Measurements from ENCODE around the gene TRAIP. TPM values are rescaled to one million over a fixed set of nuclear protein-coding genes. Genes with fewer than 3 reads are reported as not detected.
A peak's percentile ranks its signal among the peaks of the same experiment; 100 is the strongest.

The TRAIP gene
- total RNA-seq, 4 donors from 2014 or later: 2.3 to 10.1 (median 4.1) TPM

DNA sequence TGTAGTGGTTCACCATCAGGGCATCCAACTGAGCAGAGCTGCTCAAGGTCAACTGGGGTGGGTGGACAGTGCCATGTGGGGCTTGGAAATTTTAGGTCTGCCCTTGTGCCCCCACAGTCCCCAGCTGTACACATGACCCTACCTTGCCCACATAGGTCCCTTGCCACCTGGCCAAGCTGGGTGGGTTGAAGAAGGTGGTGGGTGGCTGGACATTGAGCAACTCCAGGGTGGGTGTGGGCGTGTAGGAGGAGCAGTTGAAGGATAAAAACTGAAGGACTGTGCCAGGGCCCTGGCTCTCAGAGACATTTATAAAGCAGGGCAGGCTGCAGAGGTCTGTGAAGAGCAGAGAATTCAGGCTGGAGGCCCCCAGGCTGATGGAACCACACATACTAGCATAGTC is 57.3 kb downstream of the TRAIP start:
- WGBS, 2 donors: 63% methylated on average over 1 of the region's 1 CpG; no CpG with 5 or more reads in 1 of the 2 donors
- DNase-seq: no peak
- Histone ChIP-seq H3K36me3 (no peaks in the 10 kb centered on the region), H3K4me1 (peaks cover 13 to 29% (median 17%) of the 10 kb centered on the region in 3 donors), H3K27ac (peak overlapping the region in 1 of 4 donors; percentile 42), H3K9me3 (no peaks in the 10 kb centered on the region), H3K27me3 (peaks cover 0 to 2% (median 0%) of the 10 kb centered on the region in 4 donors), H3K4me3 (no peak overlapping the region)
- TF ChIP-seq, protein P1, sequence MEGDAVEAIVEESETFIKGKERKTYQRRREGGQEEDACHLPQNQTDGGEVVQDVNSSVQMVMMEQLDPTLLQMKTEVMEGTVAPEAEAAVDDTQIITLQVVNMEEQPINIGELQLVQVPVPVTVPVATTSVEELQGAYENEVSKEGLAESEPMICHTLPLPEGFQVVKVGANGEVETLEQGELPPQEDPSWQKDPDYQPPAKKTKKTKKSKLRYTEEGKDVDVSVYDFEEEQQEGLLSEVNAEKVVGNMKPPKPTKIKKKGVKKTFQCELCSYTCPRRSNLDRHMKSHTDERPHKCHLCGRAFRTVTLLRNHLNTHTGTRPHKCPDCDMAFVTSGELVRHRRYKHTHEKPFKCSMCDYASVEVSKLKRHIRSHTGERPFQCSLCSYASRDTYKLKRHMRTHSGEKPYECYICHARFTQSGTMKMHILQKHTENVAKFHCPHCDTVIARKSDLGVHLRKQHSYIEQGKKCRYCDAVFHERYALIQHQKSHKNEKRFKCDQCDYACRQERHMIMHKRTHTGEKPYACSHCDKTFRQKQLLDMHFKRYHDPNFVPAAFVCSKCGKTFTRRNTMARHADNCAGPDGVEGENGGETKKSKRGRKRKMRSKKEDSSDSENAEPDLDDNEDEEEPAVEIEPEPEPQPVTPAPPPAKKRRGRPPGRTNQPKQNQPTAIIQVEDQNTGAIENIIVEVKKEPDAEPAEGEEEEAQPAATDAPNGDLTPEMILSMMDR (IDR thresholded peaks at IDR 0.05): no peak
- TF ChIP-seq POLR2A (IDR thresholded peaks at IDR 0.05): no peak
- intact Hi-C loops (cut with DNase I): no loop called here

DNA sequence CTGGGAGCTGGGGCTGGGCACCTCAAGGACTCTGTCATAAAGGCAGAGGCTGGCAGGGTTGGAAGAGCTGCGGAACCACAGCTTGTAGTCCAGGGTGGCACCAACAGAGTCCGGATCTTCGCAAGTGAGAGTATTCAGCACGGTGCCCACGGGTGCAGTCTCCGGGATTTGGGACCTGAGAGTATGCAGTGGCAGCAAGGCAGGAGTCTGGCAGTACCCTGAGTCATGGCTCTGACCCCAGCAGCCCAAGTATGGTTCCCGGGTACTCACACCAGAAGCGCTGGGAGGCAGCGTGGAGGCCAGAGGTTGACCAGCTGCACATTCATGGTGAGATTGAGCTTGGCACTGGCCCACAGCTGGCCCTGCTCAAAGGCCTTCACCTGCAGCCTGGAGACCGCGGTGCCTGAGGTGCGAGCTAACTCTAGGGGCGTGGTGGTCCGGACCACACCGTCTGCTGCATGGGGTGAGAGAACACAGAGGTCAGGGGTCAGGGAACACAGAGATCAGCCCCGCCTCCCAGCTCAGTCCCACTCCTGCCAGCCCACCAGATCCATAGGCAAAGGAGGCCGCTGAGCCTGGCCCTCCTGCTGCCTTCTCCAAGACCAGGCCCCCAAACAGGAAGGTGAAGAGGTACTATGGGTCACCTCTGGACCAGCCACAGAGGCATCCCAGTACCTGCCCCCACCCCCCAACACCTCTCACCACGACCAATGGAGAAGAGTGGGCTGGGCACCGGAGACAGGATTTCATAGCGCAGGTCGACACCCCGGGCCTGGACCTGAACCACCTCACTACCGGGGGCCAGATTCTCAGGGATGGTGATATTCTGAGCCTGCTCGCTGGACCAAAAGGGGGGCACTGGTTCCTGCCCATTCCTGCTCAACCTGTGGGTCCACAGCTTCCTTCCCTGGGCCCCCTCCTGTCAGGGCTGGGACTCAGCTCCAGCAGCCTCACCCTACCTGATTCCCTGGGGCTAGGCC is 61.1 kb downstream of the TRAIP start:
- Histone ChIP-seq H3K4me3 (no peak overlapping the region), H3K4me1 (peaks cover 0 to 11% (median 8%) of the 10 kb centered on the region in 3 donors), H3K9me3 (no peaks in the 10 kb centered on the region), H3K27me3 (no peaks in the 10 kb centered on the region), H3K36me3 (no peaks in the 10 kb centered on the region), H3K27ac (no peak overlapping the region)
- intact Hi-C loops (cut with DNase I): no loop called here
- TF ChIP-seq POLR2A (IDR thresholded peaks at IDR 0.05): no peak
- TF ChIP-seq, protein P1 (IDR thresholded peaks at IDR 0.05): no peak
- DNase-seq: no peak
- 76 to 79% methylated on average over 7 to 15 of the region's 24 CpGs for WGBS, 2 donors

DNA sequence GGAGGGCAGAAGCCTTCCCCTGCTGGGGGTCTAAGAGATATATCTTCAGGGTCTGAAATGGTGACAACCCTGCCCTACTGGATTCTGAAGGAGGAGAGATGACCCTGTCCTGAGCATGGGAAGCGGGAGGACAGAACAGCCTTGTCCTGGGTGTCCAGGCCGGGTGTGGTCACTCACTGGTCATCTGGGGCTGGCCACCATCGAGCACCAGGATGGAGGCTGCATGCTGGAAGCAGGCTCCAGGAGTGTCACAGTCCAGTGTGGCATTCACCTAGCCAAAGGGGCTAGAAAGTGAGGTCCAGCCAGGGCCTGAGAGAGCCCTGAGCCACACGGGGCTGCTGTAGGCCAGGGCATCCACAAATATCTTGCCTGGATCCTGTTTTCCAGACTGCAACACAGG is 61.9 kb downstream of the TRAIP start:
- no peak for DNase-seq
- no peak overlapping the region for H3K27ac ChIP-seq
- no peaks in the 10 kb centered on the region for H3K27me3 ChIP-seq
- H3K9me3 ChIP-seq: no peaks in the 10 kb centered on the region
- TF ChIP-seq, protein P1 (IDR thresholded peaks at IDR 0.05): no peak
- no peak for TF ChIP-seq POLR2A (IDR thresholded peaks at IDR 0.05)
- H3K4me1 ChIP-seq: peaks cover 0 to 4% (median 3%) of the 10 kb centered on the region in 3 donors
- H3K36me3 ChIP-seq: no peaks in the 10 kb centered on the region
- H3K4me3 ChIP-seq: no peak overlapping the region
- intact Hi-C loops (cut with DNase I): no loop called here
- 80 to 82% methylated on average over 2 to 3 of the region's 4 CpGs for WGBS, 2 donors

DNA sequence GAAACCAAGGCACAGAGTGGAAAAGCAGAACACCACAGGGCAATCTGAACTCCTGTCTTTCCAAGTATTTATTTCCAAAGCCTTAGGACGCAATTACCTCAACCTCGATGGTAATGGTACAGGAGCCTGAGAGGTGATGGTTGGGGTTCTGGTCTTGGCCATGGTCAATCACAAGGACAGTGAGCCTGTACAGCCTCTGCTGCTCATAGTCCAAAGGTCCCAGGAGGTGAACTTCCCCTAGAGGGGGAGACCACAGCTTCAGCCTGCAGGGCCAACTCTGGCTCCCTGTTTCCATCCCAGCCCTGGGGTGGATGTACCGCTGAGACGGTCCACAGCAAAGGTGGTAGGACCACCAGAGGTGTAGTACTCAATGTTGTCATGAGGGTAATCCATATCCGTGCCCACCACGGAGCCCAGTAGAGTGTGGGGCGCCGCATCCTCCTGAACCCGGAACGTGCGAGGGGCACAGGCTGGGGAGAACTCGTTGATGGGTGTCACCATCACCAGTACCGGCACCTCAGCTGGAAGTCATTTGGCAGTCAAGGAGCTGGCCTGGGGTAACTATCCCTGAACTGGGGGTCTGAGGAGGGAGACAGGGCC is 62.8 kb downstream of the TRAIP start:
- no peak overlapping the region for H3K4me3 ChIP-seq
- 80 to 89% methylated on average over 1 to 3 of the region's 13 CpGs for WGBS, 2 donors
- no peaks in the 10 kb centered on the region for H3K36me3 ChIP-seq
- TF ChIP-seq POLR2A (IDR thresholded peaks at IDR 0.05): no peak
- TF ChIP-seq, protein P1 (IDR thresholded peaks at IDR 0.05): no peak
- no peak for DNase-seq
- H3K4me1 ChIP-seq: no peaks in the 10 kb centered on the region
- no peaks in the 10 kb centered on the region for H3K9me3 ChIP-seq
- H3K27ac ChIP-seq: no peak overlapping the region
- intact Hi-C loops (cut with DNase I): no loop called here
- no peaks in the 10 kb centered on the region for H3K27me3 ChIP-seq
